HG02610 (cell line): ENCODE data around the gene HNRNPDL.
"Not testable (repeated sequence)": the region's sequence is repeated elsewhere in the genome, so short reads cannot be mapped to it uniquely, and the experiment has no call there.

Experiments used
- ATAC-seq: cut with Tn5 transposase; IDR thresholded peaks from one replicate; pipeline ENCODE4 v1.9.1; 2021; ENCODE audit warnings: mild to moderate bottlenecking, moderate library complexity; ENCODE audit not compliant: unreplicated experiment

Gene HNRNPDL

GRCh38 chr4:82430193-82430963, at the start of gene HNRNPDL, which contains the start of gene ENOPH1:
HNRNPDL (minus strand) TSS chr4:82430462; CDS start chr4:82429690, 772 bp downstream.
ENOPH1 (plus strand) TSS chr4:82430590; CDS start chr4:82430830, 240 bp downstream.
- ATAC-seq, result peak; percentile 69

GRCh38 chr4:82479562-82479961, 49.3 kb upstream of the HNRNPDL start:
- no peak for ATAC-seq

GRCh38 chr4:82477469-82477868, 47.2 kb upstream of the HNRNPDL start:
- not testable (repeated sequence) for ATAC-seq

GRCh38 chr4:82475931-82476330, 45.7 kb upstream of the HNRNPDL start:
- ATAC-seq, result not testable (repeated sequence)

- ATAC-seq, result no peak
Measured at GRCh38 chr4:82473621-82474164, 43.4 kb upstream of the HNRNPDL start.

GRCh38 chr4:82473080-82473479, 42.8 kb upstream of the HNRNPDL start:
- ATAC-seq, result not testable (repeated sequence)

GRCh38 chr4:82469791-82470345, 39.6 kb upstream of the HNRNPDL start:
- no peak for ATAC-seq

- no peak for ATAC-seq
Measured at GRCh38 chr4:82467471-82467870, 37.2 kb upstream of the HNRNPDL start.

GRCh38 chr4:82463221-82463620, 33.0 kb upstream of the HNRNPDL start:
- ATAC-seq, result no peak

GRCh38 chr4:82462415-82462831, 32.2 kb upstream of the HNRNPDL start:
- ATAC-seq, result peak; percentile 70

- ATAC-seq, result no peak
Measured at GRCh38 chr4:82461710-82462109, 31.4 kb upstream of the HNRNPDL start.

GRCh38 chr4:82458729-82459128, 28.5 kb upstream of the HNRNPDL start:
- ATAC-seq, result peak; percentile 75

GRCh38 chr4:82457266-82457665, 27.0 kb upstream of the HNRNPDL start:
- no peak for ATAC-seq

GRCh38 chr4:82452026-82452425, 21.8 kb upstream of the HNRNPDL start:
- no peak for ATAC-seq

GRCh38 chr4:82450966-82451755, 20.9 kb upstream of the HNRNPDL start:
- ATAC-seq, result no peak

GRCh38 chr4:82447886-82448285, 17.6 kb upstream of the HNRNPDL start:
- no peak for ATAC-seq

- ATAC-seq, result no peak
Measured at GRCh38 chr4:82439088-82439487, 8.8 kb upstream of the HNRNPDL start.

GRCh38 chr4:82437285-82438005, 7.2 kb upstream of the HNRNPDL start:
- no peak for ATAC-seq

GRCh38 chr4:82436780-82437179, 6.5 kb upstream of the HNRNPDL start:
- no peak for ATAC-seq

GRCh38 chr4:82436130-82436529, 5.9 kb upstream of the HNRNPDL start:
- no peak for ATAC-seq

- no peak for ATAC-seq
Measured at GRCh38 chr4:82434949-82435348, 4.7 kb upstream of the HNRNPDL start.
